Measurements from ENCODE around the gene ASTN2.

ASTN2 gene

GRCh38 chr9:116980582-116981120 is 434.2 kb downstream of the ASTN2 start:
- no peak overlapping the region for H3K9ac ChIP-seq (ENCODE audit: low read length)
- no peaks in the 10 kb centered on the region for H3K36me3 ChIP-seq (ENCODE audit: insufficient read depth, low read length)
- no peak overlapping the region for H2AFZ ChIP-seq (ENCODE audit: low read length)
- H3K4me2 ChIP-seq (ENCODE audit: low read length): no peak overlapping the region
- no peaks in the 10 kb centered on the region for H4K20me1 ChIP-seq (ENCODE audit: insufficient read depth, low read length)
- no peak overlapping the region for H3K4me3 ChIP-seq (ENCODE audit: low read depth, low read length, poor library complexity, severe bottlenecking)
- H3K27me3 ChIP-seq (ENCODE audit: insufficient read depth, low read length): no peaks in the 10 kb centered on the region
- H3K79me2 ChIP-seq (ENCODE audit: insufficient read depth, low read length): no peaks in the 10 kb centered on the region
- H3K27ac ChIP-seq (ENCODE audit: low read depth, low read length, poor library complexity, severe bottlenecking): no peak overlapping the region
- H3F3A ChIP-seq (ENCODE audit: insufficient read depth, low read length): no peaks in the 10 kb centered on the region
- no peaks in the 10 kb centered on the region for H3K4me1 ChIP-seq (ENCODE audit: insufficient read depth, low read length, severe bottlenecking)
- TF ChIP-seq EZH2 (IDR thresholded peaks at IDR 0.05; ENCODE audit: borderline replicate concordance, low read length): no peak
- no peak for TF ChIP-seq CTCF (IDR thresholded peaks at IDR 0.05; ENCODE audit: low read length)
- H3K9me3 ChIP-seq (ENCODE audit: low read length): no peaks in the 10 kb centered on the region
- no peaks in the 10 kb centered on the region for H3K9me2 ChIP-seq (ENCODE audit: low read depth, low read length)

- Histone ChIP-seq H3K9ac (ENCODE audit: low read length) (no peak overlapping the region), H4K20me1 (ENCODE audit: insufficient read depth, low read length) (no peaks in the 10 kb centered on the region), H3K27ac (ENCODE audit: low read depth, low read length, poor library complexity, severe bottlenecking) (no peak overlapping the region), H3K9me2 (ENCODE audit: low read depth, low read length) (no peaks in the 10 kb centered on the region), H3K4me3 (ENCODE audit: low read depth, low read length, poor library complexity, severe bottlenecking) (no peak overlapping the region), H3K36me3 (ENCODE audit: insufficient read depth, low read length) (no peaks in the 10 kb centered on the region), H3K9me3 (ENCODE audit: low read length) (no peaks in the 10 kb centered on the region), H3K4me1 (ENCODE audit: insufficient read depth, low read length, severe bottlenecking) (no peaks in the 10 kb centered on the region), H3K27me3 (ENCODE audit: insufficient read depth, low read length) (no peaks in the 10 kb centered on the region), H2AFZ (ENCODE audit: low read length) (no peak overlapping the region), H3K79me2 (ENCODE audit: insufficient read depth, low read length) (no peaks in the 10 kb centered on the region), H3K4me2 (ENCODE audit: low read length) (no peak overlapping the region), H3F3A (ENCODE audit: insufficient read depth, low read length) (no peaks in the 10 kb centered on the region)
- TF ChIP-seq EZH2 (IDR thresholded peaks at IDR 0.05; ENCODE audit: borderline replicate concordance, low read length) (no peak), CTCF (IDR thresholded peaks at IDR 0.05; ENCODE audit: low read length) (no peak)
Observed at GRCh38 chr9:116979456-116979855, 435.4 kb downstream of the ASTN2 start.

GRCh38 chr9:116978155-116978554 is 436.7 kb downstream of the ASTN2 start:
- Histone ChIP-seq H3F3A (ENCODE audit: insufficient read depth, low read length) (no peaks in the 10 kb centered on the region), H3K36me3 (ENCODE audit: insufficient read depth, low read length) (no peaks in the 10 kb centered on the region), H4K20me1 (ENCODE audit: insufficient read depth, low read length) (no peaks in the 10 kb centered on the region), H3K4me2 (ENCODE audit: low read length) (no peak overlapping the region), H3K9me2 (ENCODE audit: low read depth, low read length) (no peaks in the 10 kb centered on the region), H3K9ac (ENCODE audit: low read length) (no peak overlapping the region), H3K27ac (ENCODE audit: low read depth, low read length, poor library complexity, severe bottlenecking) (no peak overlapping the region), H2AFZ (ENCODE audit: low read length) (no peak overlapping the region), H3K4me3 (ENCODE audit: low read depth, low read length, poor library complexity, severe bottlenecking) (no peak overlapping the region), H3K4me1 (ENCODE audit: insufficient read depth, low read length, severe bottlenecking) (no peaks in the 10 kb centered on the region), H3K79me2 (ENCODE audit: insufficient read depth, low read length) (no peaks in the 10 kb centered on the region), H3K27me3 (ENCODE audit: insufficient read depth, low read length) (no peaks in the 10 kb centered on the region), H3K9me3 (ENCODE audit: low read length) (no peaks in the 10 kb centered on the region)
- no peak for TF ChIP-seq EZH2 (IDR thresholded peaks at IDR 0.05; ENCODE audit: borderline replicate concordance, low read length)
- no peak for TF ChIP-seq CTCF (IDR thresholded peaks at IDR 0.05; ENCODE audit: low read length)

Measured in OCI-LY1 (cell line).